Activated naive CD8-positive, alpha-beta T cell (primary cell): ENCODE results near the gene CDH12.

Experiments used
- H3K27ac Mint-ChIP-seq: one replicate; pipeline ENCODE4 v1.8.0; 2021; ENCODE audit warnings: mixed read lengths
- H3K27me3 Mint-ChIP-seq: one replicate; pipeline ENCODE4 v1.8.0; 2021; ENCODE audit warnings: mixed read lengths
- H3K36me3 Mint-ChIP-seq: one replicate; pipeline ENCODE4 v1.8.0; 2021; ENCODE audit warnings: mixed read lengths
- H3K4me1 Mint-ChIP-seq: one replicate; pipeline ENCODE4 v1.8.0; 2021; ENCODE audit warnings: low read depth, mixed read lengths
- H3K4me3 Mint-ChIP-seq: one replicate; pipeline ENCODE4 v1.8.0; 2021; ENCODE audit warnings: mild to moderate bottlenecking, mixed read lengths
- H3K9me3 Mint-ChIP-seq: one replicate; pipeline ENCODE4 v1.8.0; 2021; ENCODE audit warnings: low read depth, mixed read lengths

Gene CDH12

GRCh38 chr5:22596404-22596970 lies 256.7 kb downstream of the CDH12 start:
- Mint-ChIP-seq H3K27ac (no peak overlapping the region), H3K36me3 (no peaks in the 10 kb centered on the region), H3K9me3 (peaks cover 13% of the 10 kb centered on the region), H3K4me3 (no peak overlapping the region), H3K27me3 (no peaks in the 10 kb centered on the region), H3K4me1 (no peaks in the 10 kb centered on the region)

GRCh38 chr5:22594491-22594890 lies 258.7 kb downstream of the CDH12 start:
- no peaks in the 10 kb centered on the region for H3K27me3 Mint-ChIP-seq
- no peak overlapping the region for H3K4me3 Mint-ChIP-seq
- no peaks in the 10 kb centered on the region for H3K4me1 Mint-ChIP-seq
- H3K9me3 Mint-ChIP-seq, result peaks cover 13% of the 10 kb centered on the region
- no peak overlapping the region for H3K27ac Mint-ChIP-seq
- no peaks in the 10 kb centered on the region for H3K36me3 Mint-ChIP-seq

- H3K27me3 Mint-ChIP-seq, result no peaks in the 10 kb centered on the region
- no peak overlapping the region for H3K4me3 Mint-ChIP-seq
- H3K9me3 Mint-ChIP-seq, result peaks cover 14% of the 10 kb centered on the region
- H3K4me1 Mint-ChIP-seq, result no peaks in the 10 kb centered on the region
- no peak overlapping the region for H3K27ac Mint-ChIP-seq
- no peaks in the 10 kb centered on the region for H3K36me3 Mint-ChIP-seq
Observed at GRCh38 chr5:22593592-22593991, 259.6 kb downstream of the CDH12 start.

- Mint-ChIP-seq H3K4me3 (no peak overlapping the region), H3K36me3 (no peaks in the 10 kb centered on the region), H3K27me3 (no peaks in the 10 kb centered on the region), H3K9me3 (peaks cover 15% of the 10 kb centered on the region), H3K4me1 (no peaks in the 10 kb centered on the region), H3K27ac (no peak overlapping the region)
Observed at GRCh38 chr5:22591461-22591860, 261.7 kb downstream of the CDH12 start.

- Mint-ChIP-seq H3K27me3 (no peaks in the 10 kb centered on the region), H3K36me3 (no peaks in the 10 kb centered on the region), H3K4me1 (no peaks in the 10 kb centered on the region), H3K9me3 (peaks cover 13% of the 10 kb centered on the region), H3K27ac (no peak overlapping the region), H3K4me3 (no peak overlapping the region)
Observed at GRCh38 chr5:22590677-22591268, 262.4 kb downstream of the CDH12 start.

- Mint-ChIP-seq H3K27ac (no peak overlapping the region), H3K4me1 (no peaks in the 10 kb centered on the region), H3K9me3 (peaks cover 14% of the 10 kb centered on the region), H3K27me3 (no peaks in the 10 kb centered on the region), H3K4me3 (no peak overlapping the region), H3K36me3 (no peaks in the 10 kb centered on the region)
Observed at GRCh38 chr5:22577711-22578110, 275.4 kb downstream of the CDH12 start.

GRCh38 chr5:22577006-22577405 lies 276.1 kb downstream of the CDH12 start:
- Mint-ChIP-seq H3K27ac (no peak overlapping the region), H3K4me1 (no peaks in the 10 kb centered on the region)

GRCh38 chr5:22572941-22573340 lies 280.2 kb downstream of the CDH12 start:
- Mint-ChIP-seq H3K9me3 (peaks cover 20% of the 10 kb centered on the region), H3K27me3 (no peaks in the 10 kb centered on the region), H3K4me3 (no peak overlapping the region), H3K4me1 (no peaks in the 10 kb centered on the region), H3K27ac (no peak overlapping the region), H3K36me3 (no peaks in the 10 kb centered on the region)

More at GRCh38 chr5:22577006-22577405, 276.1 kb downstream of the CDH12 start:
- H3K27me3 Mint-ChIP-seq, result no peaks in the 10 kb centered on the region
- H3K36me3 Mint-ChIP-seq, result no peaks in the 10 kb centered on the region
- peaks cover 18% of the 10 kb centered on the region for H3K9me3 Mint-ChIP-seq
- no peak overlapping the region for H3K4me3 Mint-ChIP-seq

GRCh38 chr5:22567983-22568382 lies 285.2 kb downstream of the CDH12 start:
- Mint-ChIP-seq H3K36me3 (no peaks in the 10 kb centered on the region), H3K4me1 (no peaks in the 10 kb centered on the region), H3K9me3 (peaks cover 19% of the 10 kb centered on the region), H3K4me3 (no peak overlapping the region), H3K27ac (no peak overlapping the region), H3K27me3 (no peaks in the 10 kb centered on the region)

- Mint-ChIP-seq H3K9me3 (peaks cover 17% of the 10 kb centered on the region), H3K27ac (no peak overlapping the region), H3K4me3 (no peak overlapping the region), H3K27me3 (no peaks in the 10 kb centered on the region), H3K4me1 (no peaks in the 10 kb centered on the region), H3K36me3 (no peaks in the 10 kb centered on the region)
Observed at GRCh38 chr5:22560147-22560546, 293.0 kb downstream of the CDH12 start.

GRCh38 chr5:22557251-22557650 lies 295.9 kb downstream of the CDH12 start:
- no peaks in the 10 kb centered on the region for H3K36me3 Mint-ChIP-seq
- no peak overlapping the region for H3K4me3 Mint-ChIP-seq
- peaks cover 20% of the 10 kb centered on the region for H3K9me3 Mint-ChIP-seq
- no peaks in the 10 kb centered on the region for H3K4me1 Mint-ChIP-seq
- no peak overlapping the region for H3K27ac Mint-ChIP-seq
- H3K27me3 Mint-ChIP-seq, result no peaks in the 10 kb centered on the region

- Mint-ChIP-seq H3K4me1 (no peaks in the 10 kb centered on the region), H3K27me3 (no peaks in the 10 kb centered on the region), H3K9me3 (peaks cover 31% of the 10 kb centered on the region), H3K36me3 (no peaks in the 10 kb centered on the region), H3K4me3 (no peak overlapping the region), H3K27ac (no peak overlapping the region)
Observed at GRCh38 chr5:22554475-22554874, 298.7 kb downstream of the CDH12 start.

- Mint-ChIP-seq H3K27me3 (no peaks in the 10 kb centered on the region), H3K4me3 (no peak overlapping the region), H3K9me3 (peaks cover 15% of the 10 kb centered on the region), H3K36me3 (no peaks in the 10 kb centered on the region), H3K4me1 (no peaks in the 10 kb centered on the region), H3K27ac (no peak overlapping the region)
Observed at GRCh38 chr5:22549876-22550671, 303.1 kb downstream of the CDH12 start.

GRCh38 chr5:22542340-22542739 lies 310.8 kb downstream of the CDH12 start:
- Mint-ChIP-seq H3K4me3 (no peak overlapping the region), H3K9me3 (no peaks in the 10 kb centered on the region), H3K27ac (no peak overlapping the region), H3K4me1 (no peaks in the 10 kb centered on the region), H3K27me3 (no peaks in the 10 kb centered on the region), H3K36me3 (no peaks in the 10 kb centered on the region)

GRCh38 chr5:22541037-22541436 lies 312.1 kb downstream of the CDH12 start:
- Mint-ChIP-seq H3K27me3 (no peaks in the 10 kb centered on the region), H3K4me1 (no peaks in the 10 kb centered on the region), H3K4me3 (no peak overlapping the region), H3K36me3 (no peaks in the 10 kb centered on the region), H3K9me3 (no peaks in the 10 kb centered on the region), H3K27ac (no peak overlapping the region)
